ENCODE measurements around the gene CPN1.
"Not testable (repeated sequence)": the region's sequence is repeated elsewhere in the genome, so short reads cannot be mapped to it uniquely, and the experiment has no call there.

CPN1 gene

DNA sequence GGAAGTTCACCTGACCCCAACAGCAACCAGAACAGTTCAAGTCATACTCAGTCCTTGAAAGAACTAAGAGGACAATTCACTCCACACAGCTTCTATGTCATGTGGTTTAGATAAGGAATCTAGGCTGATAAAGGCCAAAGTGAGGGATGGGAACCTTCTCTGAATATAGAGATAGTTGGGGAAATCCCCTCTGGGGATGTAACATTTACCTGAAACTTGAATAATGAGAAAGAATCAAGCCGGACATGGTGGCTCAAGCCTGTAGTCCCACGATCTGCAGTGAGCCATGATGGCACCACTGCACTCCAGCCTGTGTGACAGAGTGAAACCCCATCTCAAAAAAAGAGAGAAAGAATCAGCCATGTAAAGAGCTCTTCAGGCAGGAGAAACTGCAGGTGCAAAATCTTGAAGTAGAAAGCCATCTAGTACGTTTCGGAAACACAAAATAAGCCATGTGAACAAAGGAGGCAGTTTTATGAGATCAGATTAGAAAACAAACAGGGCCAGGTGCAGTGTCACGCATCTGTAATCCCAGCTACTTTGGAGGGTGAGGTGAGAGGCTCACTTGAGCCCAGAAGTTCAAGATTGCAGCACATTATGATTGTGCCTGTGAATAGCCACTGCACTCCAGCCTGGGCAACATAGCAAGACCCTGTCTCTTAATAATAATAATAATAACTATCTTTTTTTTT, 67.5 kb downstream of the CPN1 start:
- TF ChIP-seq, protein P1, sequence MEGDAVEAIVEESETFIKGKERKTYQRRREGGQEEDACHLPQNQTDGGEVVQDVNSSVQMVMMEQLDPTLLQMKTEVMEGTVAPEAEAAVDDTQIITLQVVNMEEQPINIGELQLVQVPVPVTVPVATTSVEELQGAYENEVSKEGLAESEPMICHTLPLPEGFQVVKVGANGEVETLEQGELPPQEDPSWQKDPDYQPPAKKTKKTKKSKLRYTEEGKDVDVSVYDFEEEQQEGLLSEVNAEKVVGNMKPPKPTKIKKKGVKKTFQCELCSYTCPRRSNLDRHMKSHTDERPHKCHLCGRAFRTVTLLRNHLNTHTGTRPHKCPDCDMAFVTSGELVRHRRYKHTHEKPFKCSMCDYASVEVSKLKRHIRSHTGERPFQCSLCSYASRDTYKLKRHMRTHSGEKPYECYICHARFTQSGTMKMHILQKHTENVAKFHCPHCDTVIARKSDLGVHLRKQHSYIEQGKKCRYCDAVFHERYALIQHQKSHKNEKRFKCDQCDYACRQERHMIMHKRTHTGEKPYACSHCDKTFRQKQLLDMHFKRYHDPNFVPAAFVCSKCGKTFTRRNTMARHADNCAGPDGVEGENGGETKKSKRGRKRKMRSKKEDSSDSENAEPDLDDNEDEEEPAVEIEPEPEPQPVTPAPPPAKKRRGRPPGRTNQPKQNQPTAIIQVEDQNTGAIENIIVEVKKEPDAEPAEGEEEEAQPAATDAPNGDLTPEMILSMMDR (IDR thresholded peaks at IDR 0.05; ENCODE audit: insufficient read depth, low read depth, low read length, missing control alignments) = no peak
- peak overlapping the region; percentile 16; the same call in 1 of the 2 replicates for H3K4me3 ChIP-seq (ENCODE audit: low read depth, low read length)
- peak; percentile 95 for DNase-seq (ENCODE audit: low read depth)

DNA sequence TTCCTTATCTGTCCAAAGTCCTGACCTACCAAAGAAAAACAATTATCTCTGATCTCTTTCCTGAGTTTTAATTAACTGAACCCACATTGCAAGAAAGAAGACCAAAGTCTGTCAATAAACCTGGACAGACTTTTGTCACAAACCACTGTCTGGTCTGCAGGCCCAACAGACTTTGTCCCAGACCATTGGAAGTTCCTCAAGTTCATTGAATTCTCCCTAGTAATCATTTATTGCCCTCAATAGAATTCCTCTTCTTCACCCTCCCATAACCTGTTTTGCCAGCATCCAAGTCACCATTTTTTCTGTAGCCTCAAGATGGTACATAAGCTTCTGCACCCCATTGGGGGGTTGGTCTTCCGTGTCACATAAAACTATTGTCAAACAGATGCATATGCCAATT, 68.0 kb downstream of the CPN1 start:
- DNase-seq (ENCODE audit: low read depth) = no peak
- no peak overlapping the region for H3K4me3 ChIP-seq (ENCODE audit: low read depth, low read length)
- TF ChIP-seq, protein P1 (IDR thresholded peaks at IDR 0.05; ENCODE audit: insufficient read depth, low read depth, low read length, missing control alignments) = no peak

DNA sequence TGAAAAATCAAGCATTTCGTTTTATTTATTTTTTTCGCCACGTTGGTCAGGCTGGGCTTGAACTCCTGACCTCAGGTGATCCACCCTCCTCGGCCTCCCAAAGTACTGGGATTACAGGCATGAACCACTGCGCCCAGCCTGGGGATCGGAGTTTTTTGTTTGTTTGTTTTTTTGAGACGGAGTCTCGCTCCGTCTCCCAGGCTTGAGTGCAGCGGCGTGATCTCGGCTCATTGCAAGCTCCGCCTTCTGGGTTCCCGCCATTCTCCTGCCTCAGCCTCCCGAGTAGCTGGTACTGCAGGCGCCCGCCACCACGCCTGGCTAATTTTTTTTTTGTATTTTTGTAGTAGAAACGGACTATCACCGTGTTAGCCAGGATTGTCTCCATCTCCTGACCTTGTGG, 69.8 kb downstream of the CPN1 start:
- DNase-seq (ENCODE audit: low read depth); H3K4me3 ChIP-seq (ENCODE audit: low read depth, low read length): not testable (repeated sequence)

- TF ChIP-seq, protein P1 (IDR thresholded peaks at IDR 0.05; ENCODE audit: insufficient read depth, low read depth, low read length, missing control alignments) = peak; percentile 64
- DNase-seq (ENCODE audit: low read depth) = peak; percentile 93
- peak within 1 kb of the TSS; percentile 100 for H3K4me3 ChIP-seq (ENCODE audit: low read depth, low read length)
Measured at GRCh38 chr10:100009793-100010676, 71.6 kb downstream of the CPN1 start, which contains the start of gene DNMBP. Gene DNMBP, minus strand, starts transcription at chr10:100009947. Its CDS starts 37,823 bp downstream, at chr10:99972124.

GRCh38 chr10:100009283-100009792, 72.3 kb downstream of the CPN1 start:
- DNase-seq (ENCODE audit: low read depth) = no peak
- H3K4me3 ChIP-seq (ENCODE audit: low read depth, low read length) = peak overlapping the region; percentile 100
- TF ChIP-seq, protein P1 (IDR thresholded peaks at IDR 0.05; ENCODE audit: insufficient read depth, low read depth, low read length, missing control alignments) = peak; percentile 61

DNA sequence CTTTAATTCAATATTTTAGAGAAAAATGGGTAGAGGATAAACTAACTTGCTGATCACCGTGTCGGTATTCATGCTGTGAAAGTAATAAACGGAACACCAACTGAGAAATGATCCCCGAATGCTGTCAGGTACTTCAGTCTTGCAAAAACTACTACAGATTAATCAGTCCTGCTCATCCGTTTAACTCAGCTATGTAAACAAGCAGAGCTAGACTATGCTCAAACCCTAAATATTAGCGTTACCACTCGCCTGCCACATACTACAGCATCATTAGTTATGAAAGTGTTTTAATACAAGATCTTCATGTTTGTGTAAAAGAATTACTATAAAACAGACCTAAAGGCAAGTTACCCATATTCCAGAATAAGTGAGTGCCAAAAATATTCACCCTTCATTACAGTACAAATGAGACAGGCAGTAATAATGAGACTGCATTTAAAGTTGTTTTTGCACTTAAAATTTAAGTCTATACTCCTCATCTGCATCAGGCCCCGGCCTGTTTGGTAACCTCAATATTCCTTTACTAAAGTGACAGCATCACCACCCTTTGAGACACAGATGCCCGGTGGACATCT, 72.9 kb downstream of the CPN1 start:
- TF ChIP-seq, protein P1 (IDR thresholded peaks at IDR 0.05; ENCODE audit: insufficient read depth, low read depth, low read length, missing control alignments) = no peak
- no peak for DNase-seq (ENCODE audit: low read depth)
- peak overlapping the region; percentile 100 for H3K4me3 ChIP-seq (ENCODE audit: low read depth, low read length)

- TF ChIP-seq, protein P1 (IDR thresholded peaks at IDR 0.05; ENCODE audit: insufficient read depth, low read depth, low read length, missing control alignments) = no peak
- H3K4me3 ChIP-seq (ENCODE audit: low read depth, low read length) = peak overlapping the region; percentile 100
- DNase-seq (ENCODE audit: low read depth) = no peak
Measured at GRCh38 chr10:100008142-100008522, 73.5 kb downstream of the CPN1 start.

Measured in GM12865 (cell line).